PC-9 (cell line): ENCODE data around the gene SPRR2F.

Experiments used
- CTCF ChIP-seq: fragments of 200-600 bp; sonication (generic); conservative IDR thresholded peaks from 2 replicates; pipeline ENCODE4 v1.6.1; 2017; ENCODE audit warnings: mixed run types, antibody characterized with exemption, mild to moderate bottlenecking, moderate library complexity
- EZH2 ChIP-seq: fragments of 200-600 bp; sonication (generic); IDR thresholded peaks from 2 replicates; pipeline ENCODE4 v1.8.0; 2017; ENCODE audit warnings: antibody characterized with exemption, low read depth

DNA sequence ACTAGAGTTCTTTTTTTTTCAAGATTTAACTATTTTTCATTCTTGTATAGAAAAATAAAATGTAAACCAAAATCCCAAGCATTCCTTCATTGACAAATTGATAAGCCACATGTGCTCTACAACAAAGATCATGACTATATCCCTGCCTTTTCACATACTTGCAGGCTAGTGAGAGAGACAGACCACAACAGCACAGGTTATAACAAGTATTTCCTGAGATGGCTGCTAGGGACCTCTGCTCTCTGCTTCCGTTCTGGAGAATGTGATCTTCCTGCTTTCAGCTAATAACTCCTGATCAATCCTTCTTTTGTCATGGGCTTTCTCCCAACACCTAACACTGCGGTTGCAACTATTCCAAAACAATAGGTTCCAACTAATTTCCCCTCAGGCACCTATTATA lies 14.0 kb upstream of the SPRR2F start:
- TF ChIP-seq CTCF (no peak), EZH2 (no peak)
